Measurements from ENCODE around the gene SLC27A3.
"Not testable (repeated sequence)": the region's sequence is repeated elsewhere in the genome, so short reads cannot be mapped to it uniquely, and the experiment has no call there.

Gene SLC27A3

DNA sequence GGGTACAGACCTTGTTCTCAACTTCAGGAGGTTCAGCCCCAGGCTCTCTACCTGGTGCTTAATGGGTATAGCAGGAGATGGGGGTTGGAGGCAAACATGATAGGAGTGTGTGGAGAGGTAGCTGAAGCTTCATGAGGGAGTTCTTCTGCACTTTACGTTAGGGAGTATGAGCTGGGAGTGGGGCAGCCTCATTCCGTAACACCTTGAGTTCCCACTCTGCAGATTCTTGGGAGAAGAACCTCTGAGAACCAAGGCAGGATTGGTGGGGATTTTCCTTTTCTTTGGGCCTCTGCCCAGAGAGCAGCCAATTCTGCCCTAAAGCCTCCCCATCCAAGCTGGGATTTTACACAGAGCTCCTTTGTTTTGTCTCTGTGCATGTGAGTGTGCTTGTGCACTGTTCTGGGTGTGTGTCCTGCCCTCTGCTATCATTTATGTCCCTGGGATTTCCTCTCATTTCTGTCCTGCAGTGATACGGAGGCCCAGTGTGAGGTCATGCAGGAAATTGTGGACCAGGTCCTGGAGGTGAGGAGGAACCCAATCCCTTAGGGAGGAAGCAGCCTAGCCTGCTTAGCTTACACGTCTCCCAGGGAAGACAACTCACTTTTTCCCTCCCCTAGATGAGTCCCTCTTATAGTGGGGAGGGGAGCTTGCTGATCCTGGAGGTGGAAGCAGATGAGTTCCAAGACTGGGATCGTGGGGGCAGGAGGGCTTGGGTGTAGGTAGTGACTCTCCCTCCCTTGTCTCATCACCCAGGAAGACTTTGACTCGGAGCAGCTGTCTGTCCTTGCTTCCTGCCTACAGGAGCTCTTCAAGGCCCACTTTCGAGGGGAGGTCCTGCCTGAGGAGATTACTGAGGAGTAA is 11.6 kb upstream of the SLC27A3 start:
- no peak for DNase-seq (ENCODE audit: low read depth, low spot score)

DNA sequence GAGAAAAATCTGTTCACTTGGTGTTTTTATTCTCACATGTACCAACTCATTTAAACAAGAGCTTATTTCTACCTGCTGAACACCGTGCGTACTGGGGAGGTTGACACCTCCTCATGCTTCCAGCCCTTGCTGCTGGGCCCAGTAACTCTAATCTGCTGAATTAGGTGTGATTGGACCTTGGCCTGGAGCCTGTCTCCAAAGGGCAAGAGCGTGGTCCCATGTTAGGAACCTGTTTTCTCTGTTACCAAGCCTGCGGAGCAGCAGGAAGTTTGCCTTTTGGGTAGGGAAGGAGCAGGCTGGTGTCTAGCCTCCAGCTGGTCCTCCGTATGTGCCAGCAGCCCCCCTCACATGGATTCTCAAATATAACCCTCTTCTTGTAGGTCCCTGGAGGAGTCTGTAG is 10.9 kb upstream of the SLC27A3 start:
- no peak for DNase-seq (ENCODE audit: low read depth, low spot score)

DNA sequence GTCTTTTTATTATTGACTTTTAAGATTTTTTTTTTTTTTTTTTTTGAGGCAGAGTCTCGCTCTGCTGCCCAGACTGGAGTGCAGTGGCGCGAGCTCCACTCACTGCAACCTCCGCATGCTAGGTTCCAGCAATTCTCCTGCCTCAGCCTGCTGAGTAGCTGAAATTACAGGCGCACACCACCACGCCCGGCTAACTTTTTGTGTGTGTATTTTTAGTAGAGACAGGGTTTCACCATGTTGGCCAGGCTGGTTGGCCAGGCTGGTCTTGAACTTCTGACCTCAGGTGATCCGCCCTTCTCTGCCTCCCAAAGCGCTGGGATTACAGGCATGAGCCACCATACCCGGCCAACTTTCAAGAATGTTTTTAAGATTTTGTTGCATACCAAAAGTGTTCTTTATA is 8.5 kb upstream of the SLC27A3 start:
- DNase-seq (ENCODE audit: low read depth, low spot score): not testable (repeated sequence)

- DNase-seq (ENCODE audit: low read depth, low spot score): no peak
Observed at GRCh38 chr1:153767519-153767918, 7.7 kb upstream of the SLC27A3 start.

- DNase-seq (ENCODE audit: low read depth, low spot score): no peak
Observed at GRCh38 chr1:153768316-153769181, 6.7 kb upstream of the SLC27A3 start.

GRCh38 chr1:153769221-153769620 is 6.0 kb upstream of the SLC27A3 start:
- DNase-seq (ENCODE audit: low read depth, low spot score): no peak

DNA sequence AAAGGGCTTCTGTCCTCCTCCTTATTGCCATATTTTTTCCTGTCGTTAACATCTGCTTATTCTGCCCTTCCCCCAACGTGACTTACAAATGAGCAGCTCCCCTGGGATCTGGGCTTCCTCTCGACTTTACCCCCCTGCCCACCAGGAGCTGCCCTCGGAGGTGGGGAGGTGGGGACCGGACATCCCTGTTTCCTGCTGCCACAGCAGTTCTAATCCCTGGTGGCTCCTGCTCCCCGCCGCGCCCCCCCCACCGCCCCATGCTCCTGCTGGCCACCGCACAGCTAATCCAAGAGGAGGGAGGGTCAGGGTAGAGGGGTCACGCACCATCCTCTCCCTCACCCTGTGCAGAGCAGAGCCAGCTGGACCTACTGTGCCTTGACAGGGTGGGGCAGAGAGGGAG is 4.4 kb upstream of the SLC27A3 start:
- no peak for DNase-seq (ENCODE audit: low read depth, low spot score)

DNA sequence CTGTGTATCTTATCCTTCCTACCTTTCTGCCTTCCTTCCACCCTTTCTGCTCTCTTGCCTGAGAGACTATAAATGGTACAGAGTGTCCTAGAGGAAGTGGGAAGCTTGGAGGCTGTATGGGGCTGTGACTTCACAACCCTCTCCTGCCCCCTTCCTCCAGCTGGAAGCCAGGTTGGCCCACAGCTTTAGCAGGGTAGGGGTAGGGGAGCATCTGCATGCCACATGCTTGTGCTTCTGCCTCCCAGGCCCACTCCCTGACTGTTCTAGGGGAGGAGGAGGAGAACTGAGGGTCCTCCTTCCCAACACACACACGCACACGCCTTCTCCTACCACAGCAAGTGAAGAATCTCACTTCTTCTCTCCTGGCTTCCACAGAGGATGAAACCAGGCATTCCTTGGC is 3.9 kb upstream of the SLC27A3 start:
- DNase-seq (ENCODE audit: low read depth, low spot score): no peak

GRCh38 chr1:153771841-153772593 is 3.2 kb upstream of the SLC27A3 start:
- DNase-seq (ENCODE audit: low read depth, low spot score): peak; percentile 35

DNA sequence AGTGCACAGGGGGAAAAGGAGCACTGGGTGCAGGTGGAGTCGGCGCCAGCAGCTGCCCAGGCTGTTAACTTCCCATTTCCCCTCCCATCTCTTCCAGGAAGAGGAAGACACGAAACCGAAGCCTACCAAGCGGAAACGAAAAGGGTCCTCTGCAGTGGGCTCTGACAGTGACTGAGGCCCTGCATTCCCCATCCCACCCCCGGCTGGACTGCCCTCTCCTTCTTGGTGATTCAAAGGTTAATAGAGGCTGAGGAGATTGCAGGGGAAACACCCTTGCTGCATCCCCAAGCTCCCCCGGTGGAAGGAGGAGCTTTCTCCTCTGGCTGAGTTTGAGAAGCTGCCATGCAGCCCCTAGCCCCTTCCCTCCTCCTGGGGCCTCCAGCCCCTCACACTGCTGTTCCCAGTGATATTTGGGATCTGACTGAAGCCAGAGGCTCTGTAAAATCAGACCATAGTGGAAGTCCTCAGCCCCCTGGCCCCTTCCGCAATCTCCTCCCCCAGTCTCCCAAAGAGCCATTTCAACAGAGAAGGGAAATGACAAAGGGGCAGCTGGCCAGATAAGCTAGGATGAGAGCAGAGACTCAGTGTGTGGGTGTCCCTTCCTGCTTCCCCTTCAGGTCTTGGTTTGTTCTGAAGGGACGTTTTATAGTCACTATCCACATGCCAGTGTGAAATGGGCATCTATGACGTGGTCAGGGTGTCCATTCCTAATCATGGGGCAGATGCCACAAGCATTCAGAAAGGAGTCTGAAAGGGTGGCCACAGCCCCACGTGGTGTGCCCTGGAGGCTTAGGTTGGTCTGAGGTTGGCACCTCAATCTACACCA is 1.9 kb upstream of the SLC27A3 start:
- no peak for DNase-seq (ENCODE audit: low read depth, low spot score)

DNA sequence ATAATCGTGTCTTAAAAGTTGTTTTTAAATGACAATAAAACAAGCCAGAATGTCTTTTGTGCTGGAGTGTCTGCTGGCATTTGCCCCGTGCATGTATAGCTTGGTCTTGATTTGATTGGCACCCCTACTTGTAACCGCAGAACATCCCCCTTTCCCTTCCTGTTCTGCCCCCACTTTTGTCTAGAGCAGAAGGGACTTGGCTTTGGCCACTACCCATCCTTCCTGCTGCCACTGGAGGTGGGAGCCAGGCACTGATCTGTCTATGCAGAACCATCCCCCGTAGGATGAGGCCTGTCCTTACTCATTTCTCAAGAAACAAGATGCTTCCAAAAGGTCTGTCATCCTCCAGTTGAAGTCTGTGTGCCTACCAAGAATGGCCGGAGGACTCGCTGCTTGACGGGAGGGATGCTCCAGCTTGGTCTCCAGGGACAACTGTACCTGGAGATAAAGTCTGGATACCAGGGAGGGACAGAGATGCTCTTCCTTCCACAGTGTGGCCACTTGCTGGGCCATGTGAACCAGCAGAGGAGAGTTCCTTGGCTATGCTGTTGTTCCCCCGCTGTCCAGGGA is 1.1 kb upstream of the SLC27A3 start:
- DNase-seq (ENCODE audit: low read depth, low spot score): no peak

- DNase-seq (ENCODE audit: low read depth, low spot score): peak; percentile 74
Observed at GRCh38 chr1:153775458-153776327, 486 bp downstream of the SLC27A3 start.

DNA sequence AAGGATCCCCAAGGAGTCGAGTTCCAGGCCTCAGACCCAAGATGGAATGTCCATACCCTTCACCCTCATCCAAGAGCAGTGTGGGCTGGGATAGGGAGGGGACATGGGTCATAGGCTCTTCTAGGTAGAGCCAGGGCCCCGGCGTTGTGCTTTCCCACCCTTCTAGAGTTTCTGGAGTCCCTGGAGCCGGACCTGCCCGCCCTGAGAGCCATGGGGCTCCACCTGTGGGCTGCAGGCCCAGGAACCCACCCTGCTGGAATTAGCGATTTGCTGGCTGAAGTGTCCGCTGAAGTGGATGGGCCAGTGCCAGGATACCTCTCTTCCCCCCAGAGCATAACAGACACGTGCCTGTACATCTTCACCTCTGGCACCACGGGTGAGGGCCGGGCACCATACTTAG is 1.1 kb downstream of the SLC27A3 start:
- DNase-seq (ENCODE audit: low read depth, low spot score): no peak

- DNase-seq (ENCODE audit: low read depth, low spot score): no peak
Observed at GRCh38 chr1:153776845-153777370, 1.7 kb downstream of the SLC27A3 start.

DNA sequence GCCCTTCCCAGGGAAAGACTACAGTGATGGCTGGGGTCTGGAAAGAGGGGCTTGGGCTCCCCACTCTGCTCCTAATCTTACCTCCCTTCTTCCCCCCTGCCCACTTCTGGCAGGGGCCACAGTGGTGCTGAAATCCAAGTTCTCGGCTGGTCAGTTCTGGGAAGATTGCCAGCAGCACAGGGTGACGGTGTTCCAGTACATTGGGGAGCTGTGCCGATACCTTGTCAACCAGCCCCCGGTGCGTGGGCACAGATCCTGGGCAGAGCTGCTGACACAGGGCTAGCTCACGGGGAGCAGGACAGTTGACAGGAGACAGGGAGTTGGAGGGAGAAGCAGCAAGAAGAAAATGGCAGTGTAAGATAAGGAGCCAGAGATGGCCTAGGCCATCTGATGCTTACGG is 2.4 kb downstream of the SLC27A3 start:
- DNase-seq (ENCODE audit: low read depth, low spot score): peak; percentile 46

- no peak for DNase-seq (ENCODE audit: low read depth, low spot score)
Observed at GRCh38 chr1:153778051-153778823, 3.0 kb downstream of the SLC27A3 start.

DNA sequence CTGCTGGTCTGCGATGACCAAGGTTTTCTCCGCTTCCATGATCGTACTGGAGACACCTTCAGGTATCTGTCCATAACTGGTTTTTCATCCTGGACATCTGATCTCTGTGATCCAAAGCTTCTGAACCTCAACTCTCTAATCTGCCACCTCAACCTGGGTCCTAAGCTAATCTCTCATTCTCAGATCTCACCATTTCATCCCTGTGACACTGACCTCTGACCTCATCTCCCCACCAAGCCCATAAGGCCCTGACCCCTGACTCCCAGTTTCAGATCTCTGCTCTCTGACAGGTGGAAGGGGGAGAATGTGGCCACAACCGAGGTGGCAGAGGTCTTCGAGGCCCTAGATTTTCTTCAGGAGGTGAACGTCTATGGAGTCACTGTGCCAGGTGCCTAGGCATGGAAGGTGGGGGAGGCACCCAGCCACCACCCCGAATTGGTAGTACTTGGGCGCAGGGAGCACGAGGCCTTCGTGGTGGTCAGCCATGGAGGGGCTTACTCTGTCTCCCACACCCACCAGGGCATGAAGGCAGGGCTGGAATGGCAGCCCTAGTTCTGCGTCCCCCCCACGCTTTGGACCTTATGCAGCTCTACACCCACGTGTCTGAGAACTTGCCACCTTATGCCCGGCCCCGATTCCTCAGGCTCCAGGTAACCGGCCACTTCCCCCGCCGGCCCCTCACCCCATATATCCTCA is 3.8 kb downstream of the SLC27A3 start:
- no peak for DNase-seq (ENCODE audit: low read depth, low spot score)
